HG03135 (cell line): ENCODE measurements around the gene RASIP1.

Experiments used
- ATAC-seq: cut with Tn5 transposase; IDR thresholded peaks from one replicate; pipeline ENCODE4 v1.9.1; 2021; ENCODE audit warnings: mild to moderate bottlenecking, moderate library complexity; ENCODE audit not compliant: unreplicated experiment

RASIP1 gene

DNA sequence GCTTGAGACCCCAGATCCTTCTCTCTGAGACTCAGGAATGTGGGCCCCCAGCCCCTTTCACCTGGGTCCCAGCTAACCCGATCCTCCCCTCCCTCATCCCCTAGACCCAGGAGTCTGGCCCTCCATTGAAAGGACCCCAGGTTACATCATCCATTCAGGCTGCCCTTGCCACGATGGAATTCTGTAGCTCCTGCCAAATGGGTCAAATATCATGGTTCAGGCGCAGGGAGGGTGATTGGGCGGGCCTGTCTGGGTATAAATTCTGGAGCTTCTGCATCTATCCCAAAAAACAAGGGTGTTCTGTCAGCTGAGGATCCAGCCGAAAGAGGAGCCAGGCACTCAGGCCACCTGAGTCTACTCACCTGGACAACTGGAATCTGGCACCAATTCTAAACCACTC, 15.4 kb upstream of the RASIP1 start:
- ATAC-seq: no peak

DNA sequence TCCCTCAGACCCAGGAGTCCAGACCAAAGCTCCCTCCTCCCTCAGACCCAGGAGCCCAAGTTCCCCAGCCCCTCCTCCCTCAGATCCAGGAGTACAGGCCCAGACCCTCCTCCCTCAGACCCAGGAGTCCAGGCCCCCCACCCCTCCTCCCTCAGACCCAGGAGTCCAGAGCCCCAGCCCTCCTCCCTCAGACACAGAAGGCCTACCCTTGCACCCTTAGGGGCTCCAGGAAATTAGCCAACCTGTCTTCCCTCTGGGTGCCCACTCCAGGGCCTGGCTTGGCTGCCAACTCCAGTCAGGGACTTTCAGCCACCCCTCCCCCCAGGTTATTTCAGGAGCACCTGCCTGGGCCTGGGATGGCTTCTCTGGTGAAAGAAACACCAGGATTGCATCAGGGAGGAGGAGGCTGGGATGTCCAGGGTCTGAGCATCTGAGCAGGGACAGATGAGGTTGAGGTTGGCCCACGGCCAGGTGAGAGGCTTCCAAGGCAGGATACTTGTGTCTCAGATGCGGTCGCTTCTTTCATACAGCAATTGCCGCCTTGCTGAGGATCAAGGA, 14.8 kb upstream of the RASIP1 start, which contains the start of gene FGF21:
Gene FGF21, plus strand, starts transcription at position 441 of the 558 bp plus-strand sequence. CDS start 713 bp downstream, outside the sequence.
- ATAC-seq: no peak

DNA sequence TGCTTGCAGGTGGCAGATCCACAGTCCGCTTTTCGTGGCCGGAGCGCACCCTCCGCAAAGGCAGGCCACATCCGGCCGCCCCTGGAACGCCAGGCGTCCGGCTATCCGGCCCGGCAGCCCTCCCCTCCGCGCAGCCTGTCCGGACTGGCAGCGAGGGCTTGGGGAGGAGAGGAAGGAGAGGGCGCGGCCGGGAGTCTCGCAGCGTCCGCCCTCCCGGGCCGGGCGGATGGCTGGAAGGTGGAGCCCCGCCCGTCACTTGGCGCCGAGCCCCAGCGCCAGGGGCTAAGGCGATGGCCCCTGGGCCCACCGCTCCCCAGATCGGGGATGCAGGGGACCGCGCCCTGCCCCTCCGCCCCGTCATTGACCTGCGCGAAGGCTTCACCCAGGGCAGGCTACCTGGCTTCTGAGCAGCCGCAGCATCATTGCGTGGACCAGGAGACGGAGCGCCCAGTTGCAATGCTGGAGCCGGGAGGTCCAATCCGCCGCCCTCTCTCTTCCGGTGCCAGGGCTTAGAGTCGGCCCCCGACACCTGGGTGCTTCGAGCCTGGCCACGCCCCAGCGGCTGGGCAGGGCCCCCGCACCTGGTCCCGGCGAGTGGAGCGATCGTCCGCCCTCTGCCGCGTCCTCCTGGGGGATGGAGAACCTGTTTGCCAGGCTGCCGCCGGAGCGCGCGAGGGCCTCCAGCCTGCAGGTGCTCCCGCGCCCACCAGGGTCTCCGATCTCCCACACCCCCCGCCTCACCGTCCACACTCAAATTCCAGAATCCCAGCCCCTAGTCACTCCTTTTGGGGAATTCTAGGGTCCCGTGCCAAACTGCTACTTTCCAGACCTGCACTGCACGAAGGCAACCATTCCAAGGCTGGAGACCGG, 12.3 kb upstream of the RASIP1 start, which contains the start of gene FUT1:
Gene FUT1, minus strand, starts transcription at position 146 of the 870 bp plus-strand sequence. CDS start 1,360 bp downstream, outside the sequence.
- ATAC-seq: no peak

DNA sequence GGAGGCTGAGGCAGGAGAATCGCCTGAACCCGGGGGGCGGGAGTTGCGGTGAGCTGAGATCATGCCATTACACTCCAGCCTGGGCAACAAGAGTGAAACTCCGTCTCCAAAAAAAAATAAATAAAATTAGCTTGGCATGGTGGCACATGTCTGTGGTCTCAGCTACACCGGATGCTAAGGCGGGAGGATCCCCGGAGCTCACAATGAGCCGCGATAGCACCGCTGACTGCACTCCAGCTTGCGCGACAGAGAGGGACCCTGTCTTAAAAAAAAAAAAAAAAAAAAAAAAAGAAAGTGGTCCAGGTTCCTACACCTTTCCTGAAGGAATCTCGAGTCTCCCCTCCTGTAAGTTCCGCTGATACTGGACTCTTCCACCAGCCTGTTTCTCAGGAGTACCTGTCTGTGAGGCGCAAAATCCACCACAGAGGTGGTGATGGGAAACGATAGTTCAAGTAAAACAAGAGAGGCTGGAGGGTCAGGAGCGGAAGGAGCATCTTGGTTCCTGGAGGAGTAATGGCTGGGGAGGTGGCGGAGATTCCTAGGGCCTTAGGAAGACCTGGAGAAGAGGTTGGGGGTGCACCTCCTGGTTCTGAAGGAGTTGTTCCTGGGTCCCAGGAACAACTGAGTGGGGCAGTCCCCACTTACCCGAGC, 11.6 kb upstream of the RASIP1 start:
- no peak for ATAC-seq

DNA sequence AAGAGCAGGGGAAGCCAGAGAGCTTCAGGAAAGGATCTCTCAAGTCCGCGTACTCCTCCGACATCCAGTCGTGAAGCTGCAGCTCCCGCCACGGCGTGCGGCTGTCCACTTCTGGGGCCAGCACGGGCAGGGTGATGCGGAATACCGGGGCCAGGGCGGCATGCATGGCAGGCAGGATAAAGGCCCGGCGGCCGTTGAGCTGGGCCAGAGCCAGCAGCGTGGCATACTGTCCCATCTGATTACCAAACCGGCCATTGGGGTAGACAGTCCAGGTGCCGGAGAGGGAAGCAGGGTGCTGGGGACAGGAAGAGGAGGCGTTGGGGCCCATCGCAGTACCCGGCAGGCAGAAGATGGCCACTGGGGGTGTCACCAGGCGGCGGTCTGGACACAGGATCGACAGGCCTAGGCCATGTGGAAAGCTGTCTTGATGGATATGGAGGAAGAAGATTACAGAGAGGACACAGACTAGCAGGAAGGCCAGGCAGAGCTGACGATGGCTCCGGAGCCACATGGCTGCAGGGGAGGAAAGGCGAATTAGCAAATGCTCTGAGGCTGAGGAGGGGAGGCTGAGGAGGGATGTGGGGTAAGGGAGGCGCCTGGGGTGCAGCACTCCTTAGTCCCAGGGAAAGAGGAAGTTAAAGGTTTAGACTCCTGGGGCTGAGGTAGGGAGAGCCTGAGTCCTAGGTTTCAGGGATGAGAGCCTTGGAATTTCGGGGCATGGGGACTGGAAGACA, 10.5 kb upstream of the RASIP1 start:
- ATAC-seq: no peak

DNA sequence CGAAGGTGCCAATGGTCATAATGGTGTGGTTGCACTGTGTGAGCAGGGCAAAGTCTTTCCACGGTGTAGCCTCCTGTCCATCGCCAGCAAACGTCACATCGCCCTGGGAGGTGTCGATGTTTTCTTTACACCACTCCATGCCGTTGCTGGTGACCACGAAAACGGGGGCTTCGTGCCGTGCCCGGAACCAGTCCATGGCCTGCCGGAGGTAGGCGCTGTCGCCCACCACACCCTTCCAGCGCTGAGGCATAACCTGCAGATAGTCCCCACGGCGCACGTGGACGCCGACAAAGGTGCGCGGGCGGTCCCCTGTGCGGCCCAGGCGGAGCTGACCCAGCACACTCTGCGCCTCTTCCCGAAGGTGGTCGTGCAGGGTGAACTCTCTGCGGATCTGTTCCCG, 9.9 kb upstream of the RASIP1 start:
- ATAC-seq: no peak

DNA sequence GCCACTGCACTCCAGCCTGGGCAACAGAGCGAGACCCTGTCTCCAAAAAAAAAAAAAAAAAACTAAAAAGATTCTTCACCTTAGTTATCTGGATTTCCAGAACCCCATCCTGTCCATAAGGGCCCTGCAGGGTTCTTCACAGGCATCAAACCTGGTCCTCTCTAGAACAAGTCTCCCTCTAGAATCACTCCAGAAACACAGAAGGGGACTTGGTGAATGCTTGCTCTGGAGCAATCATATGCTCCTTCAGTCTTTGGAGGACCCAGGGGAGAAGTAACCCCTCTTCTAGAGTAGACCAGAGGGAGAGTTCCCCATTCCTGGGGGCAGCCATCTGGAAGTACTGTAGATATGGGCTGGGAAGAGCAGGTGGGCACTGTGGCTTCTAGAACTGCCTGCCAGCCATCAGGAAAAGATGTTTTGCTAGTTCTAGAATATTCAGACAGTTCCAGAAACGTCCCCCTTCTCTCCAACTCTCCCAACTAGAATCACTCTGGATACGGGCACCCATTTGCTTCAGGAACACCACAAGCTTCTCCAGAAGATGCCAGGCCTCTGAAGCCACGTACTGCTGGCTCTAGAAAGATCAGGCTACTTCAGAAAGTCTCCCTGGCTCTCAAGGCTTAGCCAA, 9.3 kb upstream of the RASIP1 start:
- no peak for ATAC-seq

DNA sequence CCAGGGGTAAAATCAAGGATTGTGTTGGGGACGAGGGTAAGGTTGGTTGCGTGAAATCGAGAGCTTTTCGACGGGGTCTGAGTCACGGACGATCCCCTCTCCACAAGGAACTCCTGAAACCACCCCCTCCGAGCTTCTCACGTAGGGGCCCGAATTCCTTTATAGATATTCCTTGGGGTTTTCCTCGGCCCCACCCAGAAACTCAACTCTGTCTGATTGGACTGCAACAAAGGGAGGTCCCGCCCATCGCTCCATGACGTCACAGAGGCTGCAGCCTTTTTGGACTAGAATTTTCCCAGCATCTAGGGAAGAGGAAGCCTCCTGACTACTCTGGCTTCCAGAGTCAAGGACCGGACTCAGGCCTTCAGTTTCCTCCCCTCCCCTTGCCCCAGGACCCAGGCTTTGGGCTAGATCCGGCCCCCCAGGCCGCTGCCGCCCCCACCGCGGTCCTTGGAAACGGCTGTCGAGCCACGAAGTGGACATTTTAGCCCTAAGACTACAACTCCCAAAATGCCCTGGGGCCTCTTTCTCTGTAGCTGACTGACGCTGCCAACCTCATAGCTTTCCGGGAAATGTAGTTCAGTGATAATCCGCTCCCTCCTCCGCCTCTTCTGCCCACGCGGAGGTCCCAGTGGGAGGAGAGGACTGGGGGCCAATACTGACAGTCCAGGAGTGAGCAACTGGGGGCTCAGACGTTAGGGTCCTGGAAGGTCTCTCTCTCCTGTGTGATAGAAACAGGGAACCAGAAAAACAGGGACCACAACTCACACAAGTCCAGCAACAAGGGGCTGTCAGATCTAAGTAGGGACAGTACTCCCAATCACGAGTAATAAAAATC, 6.5 kb upstream of the RASIP1 start, which contains the start of gene IZUMO1:
Gene IZUMO1, minus strand, starts transcription at position 172 of the 838 bp plus-strand sequence. CDS start 1,050 bp downstream, outside the sequence.
- no peak for ATAC-seq

DNA sequence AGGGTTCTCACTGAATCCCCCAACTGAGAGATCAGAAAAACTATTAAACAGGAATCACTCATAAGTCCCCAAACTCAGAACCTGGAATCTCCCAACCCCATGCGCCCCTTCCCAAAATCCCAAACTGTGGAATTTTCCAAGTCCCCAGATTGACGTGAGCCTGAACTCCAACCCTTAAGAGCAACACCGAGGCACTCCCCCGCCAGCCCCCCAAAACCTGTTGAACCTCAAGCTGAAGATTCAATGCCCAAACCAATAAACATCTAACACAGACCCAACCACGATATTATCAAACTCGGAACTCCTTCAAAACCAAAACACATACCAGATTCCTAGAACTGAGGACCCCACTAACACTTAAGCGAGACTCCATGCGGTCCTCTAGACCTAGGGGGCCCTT, 5.7 kb upstream of the RASIP1 start:
- no peak for ATAC-seq

DNA sequence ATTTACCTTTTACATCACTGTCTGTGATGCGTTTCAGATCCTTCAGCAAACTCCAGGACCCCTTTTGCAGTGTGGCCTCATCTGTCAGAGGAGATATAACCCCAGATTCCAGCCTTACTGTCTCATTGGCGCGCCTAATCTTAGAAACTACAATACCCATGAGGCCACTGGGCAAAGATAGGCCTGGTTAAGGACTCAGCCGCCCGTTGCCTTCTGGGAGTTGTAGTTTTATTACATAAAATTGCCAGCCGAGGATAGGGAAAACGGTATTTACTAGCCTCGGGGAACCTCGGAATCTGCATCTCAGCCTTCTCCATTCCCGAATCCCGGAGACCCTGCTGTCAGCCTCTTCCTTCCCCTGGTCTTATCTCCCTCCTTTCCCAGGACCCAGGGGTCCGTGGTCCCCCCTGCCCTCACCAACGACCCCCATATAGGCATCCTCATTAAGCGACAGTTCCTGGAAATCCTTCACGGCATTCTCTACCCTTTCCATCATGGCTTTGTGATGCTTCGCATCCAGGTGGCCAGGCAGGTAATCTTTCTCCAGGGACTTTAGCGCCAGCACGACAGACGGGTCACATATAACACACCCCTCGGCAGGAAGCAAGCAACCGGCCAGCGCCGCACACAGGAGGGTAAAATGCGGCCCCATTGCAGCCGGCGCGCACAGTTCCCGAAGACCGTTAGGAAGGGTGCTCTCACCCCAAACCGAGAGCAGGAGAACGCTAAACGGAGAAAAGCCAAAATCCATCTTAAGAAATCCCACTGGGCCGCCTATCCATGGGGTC, 5.0 kb upstream of the RASIP1 start:
- ATAC-seq: no peak

DNA sequence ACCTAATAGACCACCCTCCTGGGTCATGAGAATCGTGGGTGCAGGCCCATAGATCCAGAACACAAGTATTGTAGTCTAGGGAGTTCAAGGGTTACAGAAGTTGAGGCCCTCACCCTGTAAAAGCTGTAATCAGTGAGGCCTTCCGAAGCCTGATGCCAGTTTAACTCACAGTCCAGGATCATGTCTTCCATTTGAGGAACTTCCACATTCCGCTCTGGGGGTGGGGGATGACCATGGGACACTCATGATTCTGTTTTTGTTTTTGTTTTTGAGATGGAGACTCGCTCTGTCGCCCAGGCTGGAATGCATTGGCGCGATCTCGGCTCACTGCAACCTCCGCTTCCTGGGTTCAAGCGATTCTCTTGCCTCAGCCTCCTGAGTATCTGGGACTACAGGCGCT, 1.7 kb upstream of the RASIP1 start:
- ATAC-seq: no peak

DNA sequence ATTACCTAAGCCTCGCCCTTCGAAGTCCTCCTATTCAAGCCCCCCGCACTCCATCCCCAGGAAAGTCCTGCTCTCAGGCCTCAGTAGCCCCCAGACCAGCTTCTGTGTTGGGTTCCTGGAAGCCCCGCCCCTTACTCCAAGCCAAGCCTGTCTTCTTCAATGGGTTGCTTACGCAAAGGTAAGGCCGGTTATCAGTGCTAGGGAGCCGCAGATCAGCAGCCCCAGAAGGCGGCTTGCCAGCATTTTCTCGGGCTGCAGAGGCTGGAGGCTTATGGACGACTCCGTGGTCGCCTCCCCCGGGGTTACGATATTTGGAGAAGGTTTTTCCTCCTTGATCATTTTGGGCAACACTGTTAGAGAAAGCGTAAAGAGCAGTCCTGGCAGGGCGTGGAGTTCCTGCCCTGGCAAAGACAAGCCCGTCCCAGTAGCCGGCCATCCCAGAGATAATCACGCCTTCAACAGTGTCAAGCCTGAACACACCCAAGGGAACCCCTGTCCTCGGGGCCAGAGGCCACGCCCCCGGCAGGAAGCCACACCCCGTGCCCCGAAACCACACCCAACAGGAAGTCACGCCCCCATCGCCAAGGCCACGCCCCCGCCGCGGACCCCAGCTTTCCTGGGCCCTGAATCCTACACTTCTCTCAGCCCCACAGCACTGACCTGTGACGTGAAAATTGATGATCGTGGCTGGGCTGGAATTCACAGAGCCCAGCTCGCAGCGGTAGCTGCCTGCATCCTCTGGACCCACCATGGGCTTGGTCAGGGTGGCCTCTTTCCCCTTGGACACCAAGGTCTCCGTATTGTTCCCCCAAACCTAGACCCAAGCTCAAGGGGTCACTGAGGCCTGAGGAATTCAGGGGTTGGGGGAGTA, 954 bp upstream of the RASIP1 start:
- ATAC-seq: no peak

DNA sequence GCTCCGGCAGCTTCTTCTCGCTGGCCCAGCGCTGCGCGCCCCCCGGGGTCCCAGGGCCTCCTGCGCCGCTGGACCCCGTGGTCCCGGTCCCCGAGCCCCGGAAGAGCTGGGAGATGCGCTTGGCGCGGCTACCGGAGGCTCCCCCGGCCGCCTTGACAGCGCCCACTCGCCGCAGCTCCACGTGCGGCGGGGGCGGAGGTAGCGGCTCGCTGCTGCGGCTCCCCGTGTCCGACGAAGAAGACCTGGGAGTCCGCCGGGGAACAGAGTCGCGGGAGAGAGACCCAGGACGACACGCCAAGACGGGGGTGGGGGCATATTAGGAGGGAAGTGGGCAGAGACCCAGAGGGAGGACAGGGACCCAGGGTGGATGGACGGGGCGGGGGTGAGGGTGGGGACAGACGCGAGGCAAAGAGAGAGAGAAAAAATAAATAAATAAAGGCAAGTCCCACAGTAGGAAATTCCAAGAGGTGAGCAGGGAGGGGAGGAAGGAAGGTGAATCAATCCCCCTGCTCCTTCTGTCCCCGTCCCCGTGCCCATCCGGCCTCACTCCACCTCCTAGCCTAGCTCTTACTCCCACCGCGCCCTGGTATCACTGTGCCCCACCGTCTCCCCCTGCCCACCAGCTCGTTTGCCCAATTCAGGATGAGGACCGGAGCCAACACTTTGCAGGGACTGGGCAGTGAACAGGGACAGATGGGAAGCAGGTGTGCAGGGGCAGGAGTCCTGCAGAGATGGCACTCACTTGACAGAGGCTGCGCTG, 826 bp downstream of the RASIP1 start:
- ATAC-seq: no peak

DNA sequence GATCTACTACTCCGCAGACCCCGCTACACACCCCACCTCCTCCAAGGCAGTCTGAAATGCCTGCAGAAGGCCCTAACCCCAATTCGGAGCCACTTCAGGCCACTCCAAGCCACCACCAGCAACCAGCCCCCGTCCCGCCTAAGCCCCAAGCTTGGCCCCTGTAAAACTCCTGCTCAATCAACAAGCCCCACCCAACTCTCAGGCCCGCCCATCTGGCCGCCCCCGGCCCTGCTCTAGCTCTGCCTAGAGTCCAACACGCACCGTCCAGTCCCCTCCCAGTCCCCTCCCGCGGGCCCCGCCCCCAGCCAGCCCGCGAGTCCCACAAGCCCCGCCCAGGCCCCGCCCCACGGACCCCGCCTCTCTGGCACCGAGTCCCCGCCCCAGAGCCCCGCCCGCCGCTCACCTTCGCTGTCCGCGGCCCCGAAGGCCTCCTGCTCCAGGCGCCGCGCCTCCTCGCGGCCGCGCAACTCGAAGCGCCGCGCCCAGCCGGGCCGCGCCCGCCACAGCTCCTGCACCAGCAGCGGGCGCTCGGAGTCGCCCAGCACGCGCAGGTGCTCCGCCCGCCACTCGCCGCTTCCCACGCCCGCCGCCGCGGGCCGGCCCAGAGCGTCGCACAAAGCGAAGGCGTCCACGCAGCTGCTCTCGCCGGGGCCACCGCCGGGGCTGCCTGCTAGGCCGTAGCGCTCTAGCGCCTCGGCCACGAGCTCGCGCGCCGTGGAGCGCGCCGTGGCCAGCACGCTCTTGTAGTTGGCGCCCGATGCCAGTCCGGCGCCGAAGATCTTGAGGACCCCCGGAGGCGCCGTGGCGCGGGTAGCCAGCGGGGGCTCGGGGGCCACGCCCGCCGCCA, 1.6 kb downstream of the RASIP1 start:
- ATAC-seq: peak; percentile 86

DNA sequence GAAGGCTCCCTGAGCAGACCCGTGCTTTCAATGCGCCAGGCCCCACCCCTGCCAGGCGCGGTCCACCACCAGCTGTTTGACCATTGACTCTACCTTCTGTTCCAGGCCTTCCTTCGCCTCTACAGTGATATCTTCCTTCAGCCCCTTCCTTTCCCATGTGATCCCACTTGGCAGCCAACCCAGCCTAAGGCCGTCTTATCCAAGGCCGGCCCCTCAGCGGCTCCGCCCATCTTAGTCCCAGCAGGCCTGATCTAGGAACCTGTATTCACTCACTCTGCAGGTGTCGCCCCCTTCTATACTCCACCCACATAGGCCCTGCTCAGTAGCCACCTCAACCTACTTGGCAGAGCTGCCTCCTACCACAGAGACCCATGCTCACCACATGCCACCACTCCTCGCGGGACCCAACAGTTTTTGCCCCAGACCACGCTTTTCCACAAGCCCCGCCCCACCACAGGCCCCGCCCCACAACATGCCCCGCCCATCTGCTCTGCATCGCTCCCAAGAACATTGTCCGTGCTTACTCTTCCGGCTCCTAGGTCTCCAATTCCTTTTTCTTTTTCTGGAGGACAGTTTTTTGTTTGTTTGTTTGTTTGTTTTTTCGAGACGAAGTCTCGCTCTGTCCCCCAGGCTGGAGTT, 2.9 kb downstream of the RASIP1 start:
- no peak for ATAC-seq
